Lung (tissue), 12 donors: ENCODE data around the gene C19orf67. TPM values are rescaled to one million over a fixed set of nuclear protein-coding genes. Genes with fewer than 3 reads are reported as not detected.

ENCODE experiments used
- ATAC-seq: fragments of 200-7000 bp; cut with Tn5 transposase; one replicate; pipeline ENCODE4 v1.9.1; 2020; ENCODE audit warnings: moderate number of reproducible peaks; ENCODE audit not compliant: insufficient read depth, low FRiP score
- DNase-seq, 3 donors: peaks; one replicate each; pipeline ENCODE4 v3.0.0-alpha.2; 2013 to 2017
- H3K27ac ChIP-seq, 2 donors: one replicate each; pipeline ENCODE4 v1.5.1; 2013; ENCODE audit warnings: mild to moderate bottlenecking in 2 of 2, moderate library complexity in 2 of 2, control low read depth in 1 of 2, inconsistent platforms in 1 of 2, low read depth in 1 of 2, low read length in 1 of 2
- H3K27me3 ChIP-seq, 3 donors: one replicate each; pipeline ENCODE4 v1.5.1; 2013; ENCODE audit warnings: low read length in 2 of 3; ENCODE audit not compliant: control insufficient read depth in 3 of 3, insufficient read depth in 3 of 3
- H3K36me3 ChIP-seq, 4 donors: one replicate each; pipeline ENCODE4 v1.5.1; 2013; ENCODE audit warnings: low read length in 4 of 4, mild to moderate bottlenecking in 1 of 4, moderate library complexity in 1 of 4; ENCODE audit not compliant: control insufficient read depth in 4 of 4, insufficient read depth in 4 of 4
- H3K4me1 ChIP-seq, 5 donors: one replicate each; pipeline ENCODE4 v1.5.1; 2013; ENCODE audit warnings: low read length in 5 of 5, mild to moderate bottlenecking in 2 of 5, moderate library complexity in 1 of 5; ENCODE audit not compliant: control insufficient read depth in 5 of 5, insufficient read depth in 5 of 5
- H3K4me3 ChIP-seq: one replicate; pipeline ENCODE4 v1.5.1; 2013; ENCODE audit warnings: mild to moderate bottlenecking, control low read depth, moderate library complexity
- H3K9ac ChIP-seq, 2 donors: one replicate each; pipeline ENCODE4 v1.5.1; 2013; ENCODE audit warnings: low read length in 2 of 2, control low read depth in 1 of 2; ENCODE audit not compliant: insufficient read depth in 1 of 2
- H3K9me3 ChIP-seq, 4 donors: one replicate each; pipeline ENCODE4 v1.5.1; 2013; ENCODE audit warnings: low read length in 3 of 4, mild to moderate bottlenecking in 1 of 4, moderate library complexity in 1 of 4; ENCODE audit not compliant: control insufficient read depth in 4 of 4, insufficient read depth in 3 of 4
- CTCF ChIP-seq: IDR thresholded peaks from 2 replicates; pipeline ENCODE4 v1.5.1; 2012; ENCODE audit warnings: mild to moderate bottlenecking; ENCODE audit errors: control extremely low read depth, extremely low read depth
- WGBS, 2 donors: extraction: QIAGEN DNeasy Blood & Tissue Kit; methylation state at CpG; one replicate each; pipeline ENCODE4 v1.1.7; 2013; 5-methylcytosine and 5-hydroxymethylcytosine counted together
- polyA plus RNA-seq, 2 donors: library from polyadenylated mRNA; stranded (reverse); fragments of 200-250 nt; gene quantifications; one replicate each; pipeline ENCODE4 v1.2.1, GENCODE V29; 2013
- total RNA-seq, 2 donors: library from RNA; depleted of rRNA in 1 of 2; stranded (reverse); fragments of >200 nt in 1 of 2; gene quantifications; one replicate each; pipeline ENCODE4 v1.2.1, GENCODE V29; 2014 to 2021
- donor health status: control.
- donor health status: control.
- donor health status: Bipolar disorder and iron deficiency.
- donor health status: healthy.
- donor health status: DM: yes; HTN: yes; CAD: no.

Gene C19orf67
- total and polyA plus RNA-seq, 4 donors = 0.37 to 1.0 (median 0.38) TPM; not detected in 1

GRCh38 chr19:14127176-14127575 lies 41.6 kb upstream of the C19orf67 start:
- WGBS, 2 donors = 45 to 73% methylated on average over 8 of the region's 8 CpGs
- Histone ChIP-seq H3K4me1 (peaks cover 0 to 4% (median 0%) of the 10 kb centered on the region in 5 donors), H3K36me3 (peaks cover 0 to 3% (median 0%) of the 10 kb centered on the region in 4 donors), H3K4me3 (no peak overlapping the region), H3K27ac (peak overlapping the region in 1 of 2 donors; percentile 64), H3K9ac (no peak overlapping the region), H3K27me3 (no peaks in the 10 kb centered on the region), H3K9me3 (no peaks in the 10 kb centered on the region)
- ATAC-seq (no peak), DNase-seq (no peak)
- no peak for TF ChIP-seq CTCF

- H3K36me3 ChIP-seq = peaks cover 0 to 3% (median 0%) of the 10 kb centered on the region in 4 donors
- no peaks in the 10 kb centered on the region for H3K9me3 ChIP-seq
- ATAC-seq (no peak), DNase-seq (no peak)
- no peak for TF ChIP-seq CTCF
- no peak overlapping the region for H3K27ac ChIP-seq
- H3K9ac ChIP-seq = no peak overlapping the region
- no peak overlapping the region for H3K4me3 ChIP-seq
- WGBS, 2 donors = 95 to 96% methylated on average over 6 of the region's 6 CpGs
- H3K27me3 ChIP-seq = no peaks in the 10 kb centered on the region
- peaks cover 3 to 17% (median 9%) of the 10 kb centered on the region in 5 donors for H3K4me1 ChIP-seq
These were observed 37.3 kb upstream of the C19orf67 start for GRCh38 chr19:14122924-14123323.

GRCh38 chr19:14120497-14120780 lies 34.9 kb upstream of the C19orf67 start:
- ATAC-seq (no peak), DNase-seq (no peak)
- TF ChIP-seq CTCF = no peak
- H3K36me3 ChIP-seq = peaks cover 0 to 3% (median 0%) of the 10 kb centered on the region in 4 donors
- H3K4me3 ChIP-seq = no peak overlapping the region
- H3K27ac ChIP-seq = peak overlapping the region in 1 of 2 donors; percentile 9
- H3K9ac ChIP-seq = no peak overlapping the region
- WGBS, 2 donors = 94% methylated on average over 7 of the region's 7 CpGs
- peaks cover 4 to 29% (median 16%) of the 10 kb centered on the region in 5 donors for H3K4me1 ChIP-seq
- H3K9me3 ChIP-seq = no peaks in the 10 kb centered on the region
- no peaks in the 10 kb centered on the region for H3K27me3 ChIP-seq
